HG03025 (cell line): ENCODE measurements around the gene PITPNM3.

Experiments
- ATAC-seq: cut with Tn5 transposase; IDR thresholded peaks from one replicate; pipeline ENCODE4 v1.9.1; 2021; ENCODE audit warnings: mild to moderate bottlenecking, moderate library complexity; ENCODE audit not compliant: unreplicated experiment, low FRiP score

Gene PITPNM3

GRCh38 chr17:6531575-6531974 is 24.8 kb downstream of the PITPNM3 start:
- ATAC-seq: no peak

- ATAC-seq: no peak
Observed at GRCh38 chr17:6530324-6530920, 25.9 kb downstream of the PITPNM3 start.

GRCh38 chr17:6528557-6528956 is 27.8 kb downstream of the PITPNM3 start:
- no peak for ATAC-seq

GRCh38 chr17:6526362-6527152 is 29.8 kb downstream of the PITPNM3 start:
- no peak for ATAC-seq

GRCh38 chr17:6525731-6526130 is 30.6 kb downstream of the PITPNM3 start:
- ATAC-seq: no peak

GRCh38 chr17:6525141-6525540 is 31.2 kb downstream of the PITPNM3 start:
- ATAC-seq: no peak

- ATAC-seq: no peak
Observed at GRCh38 chr17:6524520-6524919, 31.8 kb downstream of the PITPNM3 start.

GRCh38 chr17:6523809-6524355 is 32.5 kb downstream of the PITPNM3 start:
- no peak for ATAC-seq

- ATAC-seq: no peak
Observed at GRCh38 chr17:6523330-6523729, 33.0 kb downstream of the PITPNM3 start.

- no peak for ATAC-seq
Observed at GRCh38 chr17:6521586-6521985, 34.8 kb downstream of the PITPNM3 start.

GRCh38 chr17:6517062-6517461 is 39.3 kb downstream of the PITPNM3 start:
- ATAC-seq: no peak

- no peak for ATAC-seq
Observed at GRCh38 chr17:6514371-6514770, 42.0 kb downstream of the PITPNM3 start.

GRCh38 chr17:6512552-6512951 is 43.8 kb downstream of the PITPNM3 start:
- no peak for ATAC-seq

GRCh38 chr17:6510321-6510977 is 45.9 kb downstream of the PITPNM3 start:
- no peak for ATAC-seq

GRCh38 chr17:6509921-6510320 is 46.4 kb downstream of the PITPNM3 start:
- no peak for ATAC-seq

GRCh38 chr17:6509031-6509771 is 47.2 kb downstream of the PITPNM3 start:
- no peak for ATAC-seq

GRCh38 chr17:6508519-6509030 is 47.8 kb downstream of the PITPNM3 start:
- no peak for ATAC-seq

GRCh38 chr17:6508016-6508415 is 48.3 kb downstream of the PITPNM3 start:
- no peak for ATAC-seq

- no peak for ATAC-seq
Observed at GRCh38 chr17:6507535-6507934, 48.8 kb downstream of the PITPNM3 start.

GRCh38 chr17:6506679-6507231 is 49.6 kb downstream of the PITPNM3 start:
- no peak for ATAC-seq
